Stimulated activated naive CD4-positive, alpha-beta T cell treated with Interleukin-2 at 50 U/mL for 16 hours (primary cell): ENCODE data around the gene CTNNAL1.
"Not testable (repeated sequence)": the region's sequence is repeated elsewhere in the genome, so short reads cannot be mapped to it uniquely, and the experiment has no call there.

ENCODE experiments used
- DNase-seq: peaks from one replicate; lab custom pipeline; 2025; lab: John Stamatoyannopoulos, UW

CTNNAL1 gene

DNA sequence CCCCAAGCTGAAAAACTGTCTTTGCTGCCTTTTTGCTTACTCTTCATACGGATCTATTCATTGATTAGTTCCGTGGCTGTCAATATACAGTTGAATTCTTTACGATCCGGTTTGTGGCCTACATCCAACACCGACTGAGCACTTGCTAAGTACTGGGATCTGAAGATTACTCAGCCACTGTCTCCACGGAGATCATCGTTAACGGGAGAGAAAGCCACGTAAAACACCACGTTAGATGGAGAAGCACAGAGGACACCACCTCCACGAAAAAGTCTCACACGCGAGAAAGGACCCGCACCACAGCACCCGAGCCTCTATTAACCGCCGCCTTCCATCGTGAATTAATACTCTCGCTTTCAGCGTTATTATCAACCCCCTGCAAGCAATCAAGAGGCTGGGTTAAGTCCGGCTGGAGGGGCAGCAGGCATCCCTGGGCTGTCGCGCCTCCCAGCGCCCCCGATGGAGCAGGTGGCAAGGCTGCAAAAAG lies 80.0 kb downstream of the CTNNAL1 start:
- no peak for DNase-seq

DNA sequence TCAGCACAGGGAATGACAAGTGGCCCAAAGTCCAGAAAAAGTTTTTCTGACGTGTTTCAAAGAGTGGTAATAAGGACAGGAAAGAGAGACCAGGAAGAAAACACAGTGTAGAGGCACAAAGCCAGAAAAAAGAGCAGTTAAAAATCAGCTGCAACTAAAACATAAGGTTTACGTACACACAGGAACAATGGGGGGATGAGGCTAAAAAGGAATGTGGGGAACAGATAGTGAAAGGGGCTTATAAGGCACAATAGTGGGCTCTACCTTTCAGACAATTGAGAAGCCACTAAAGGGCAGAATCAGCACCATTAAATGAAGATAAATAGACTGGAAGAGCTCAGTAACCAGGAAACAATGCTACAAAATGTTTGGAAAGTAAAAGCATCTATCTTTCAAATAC lies 84.9 kb downstream of the CTNNAL1 start:
- DNase-seq, result no peak

DNA sequence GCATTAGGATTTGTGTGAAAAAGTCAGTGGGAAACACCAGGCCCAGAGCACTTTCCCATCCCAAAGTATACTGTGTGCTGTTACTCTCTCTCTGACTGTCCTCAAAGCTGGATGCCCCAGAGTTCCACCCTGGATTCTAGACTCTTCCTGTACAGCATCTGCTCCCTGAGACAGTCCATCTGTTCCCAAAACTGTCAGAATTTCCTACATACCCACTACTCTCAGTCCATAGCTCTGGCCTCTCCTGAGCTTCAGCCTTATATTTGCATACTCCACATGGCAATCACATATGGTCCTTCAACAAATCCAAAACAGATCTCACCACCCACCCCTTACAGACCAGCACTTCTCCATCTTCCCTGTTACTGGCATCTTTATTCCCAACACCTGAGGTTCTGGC lies 88.8 kb downstream of the CTNNAL1 start:
- no peak for DNase-seq

DNA sequence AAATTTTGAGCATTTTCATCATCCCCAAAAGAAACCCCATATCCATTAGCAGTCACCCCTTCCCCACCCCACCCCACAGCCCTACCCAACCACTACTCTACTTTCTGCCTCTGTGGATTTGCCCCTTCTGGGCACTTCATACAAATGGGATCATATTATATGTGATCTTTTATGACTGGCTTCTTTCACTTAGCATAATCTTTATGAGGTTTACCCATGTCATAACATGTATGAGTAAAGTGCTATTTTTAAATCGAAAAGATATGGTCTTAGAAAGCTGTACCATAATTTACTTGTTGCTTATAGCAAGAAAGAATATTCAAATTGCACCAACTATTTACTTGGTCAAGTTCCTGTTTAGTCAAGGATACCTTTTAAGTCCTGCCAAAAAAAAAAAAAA lies 92.1 kb downstream of the CTNNAL1 start:
- no peak for DNase-seq

DNA sequence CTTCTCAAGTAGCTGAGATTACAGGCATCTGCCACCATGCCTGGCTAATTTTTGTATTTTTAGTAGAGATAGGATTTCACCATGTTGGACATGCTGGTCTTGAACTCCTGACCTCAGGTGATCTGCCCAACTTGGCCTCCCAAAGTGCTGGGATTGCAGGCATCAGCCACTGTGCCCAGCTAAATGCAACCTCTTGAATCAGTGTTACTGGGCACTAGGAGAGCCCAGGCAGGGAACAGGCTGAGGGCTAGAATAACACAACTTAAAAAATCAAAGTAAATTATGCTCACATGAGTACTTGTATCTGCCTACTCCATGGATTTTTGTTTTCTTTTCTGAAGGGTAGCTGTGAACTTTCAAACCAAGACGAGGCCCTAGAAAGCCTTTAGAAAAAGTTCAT lies 92.9 kb downstream of the CTNNAL1 start:
- DNase-seq, result not testable (repeated sequence)

DNA sequence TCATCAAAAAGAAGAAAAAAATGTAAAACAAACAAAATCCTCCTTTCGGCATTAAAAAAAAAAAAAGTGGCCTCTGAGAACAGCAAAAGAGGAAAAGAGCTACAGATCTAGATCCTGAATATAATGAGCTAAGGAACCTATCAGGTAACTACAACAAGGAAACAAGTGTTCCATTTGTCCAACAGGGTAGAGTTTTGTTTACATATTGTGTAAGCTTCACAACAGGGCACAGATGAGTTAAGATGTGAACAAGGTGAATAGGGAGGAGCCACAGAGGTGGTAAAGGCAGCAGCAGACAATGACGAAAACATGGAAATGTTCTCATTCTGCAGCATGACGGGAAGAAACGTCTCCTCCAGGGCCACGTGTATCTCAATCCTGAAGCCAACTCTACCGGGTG lies 93.8 kb downstream of the CTNNAL1 start:
- no peak for DNase-seq

DNA sequence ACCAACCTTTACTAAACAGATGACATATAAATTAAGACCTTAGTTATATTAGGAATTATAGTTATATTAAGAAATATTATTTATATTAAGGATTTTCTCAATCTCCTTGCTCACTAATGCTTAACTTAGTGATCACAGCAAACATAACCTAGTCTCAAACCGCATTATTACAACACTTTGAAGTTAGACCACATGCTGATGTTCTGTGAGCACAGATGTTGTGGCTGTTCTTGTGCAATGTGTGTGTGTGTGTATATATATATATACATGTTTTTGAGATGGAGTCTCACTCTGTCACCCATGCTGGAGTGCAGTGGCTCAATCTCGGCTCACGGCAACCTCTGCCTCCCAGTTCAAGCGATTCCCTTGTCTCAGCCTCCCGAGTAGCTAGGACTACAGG lies 99.9 kb downstream of the CTNNAL1 start:
- DNase-seq, result no peak

DNA sequence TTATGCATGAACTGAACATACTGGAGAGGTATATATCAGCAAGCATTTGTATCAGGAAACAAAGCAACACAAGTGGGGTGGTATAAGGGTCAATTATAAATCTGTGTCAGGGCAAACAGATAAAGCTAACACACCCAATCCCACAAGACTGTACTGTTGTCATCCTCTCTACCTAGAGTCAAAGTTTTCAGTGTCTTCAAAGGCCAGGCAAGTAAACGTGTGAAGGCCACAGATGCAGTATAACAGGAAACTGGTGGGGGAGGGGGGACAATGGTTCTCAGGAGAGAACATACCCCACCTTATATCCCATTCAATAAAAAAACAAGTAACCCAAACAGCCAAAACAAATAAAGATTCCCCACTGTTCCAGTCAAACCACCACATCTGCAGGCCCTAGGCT lies 101.5 kb downstream of the CTNNAL1 start:
- no peak for DNase-seq

DNA sequence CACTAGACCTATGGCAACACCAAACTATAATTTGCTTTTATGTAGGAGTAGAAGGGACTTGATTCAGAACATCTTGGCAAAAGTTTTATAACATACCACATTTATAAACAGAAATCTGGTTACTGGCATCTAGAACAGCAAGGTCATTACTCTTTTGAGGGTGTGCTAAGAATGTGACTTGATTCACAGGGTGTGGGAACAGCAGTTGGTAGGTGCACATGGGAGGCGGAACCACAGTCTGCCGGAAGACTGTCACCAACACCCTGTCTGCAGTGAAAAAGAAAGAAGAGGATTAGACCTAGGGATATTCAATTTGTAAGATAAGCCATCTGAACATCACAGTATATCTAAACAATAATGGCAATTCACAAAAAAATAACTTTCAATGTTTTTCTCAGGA lies 102.4 kb downstream of the CTNNAL1 start:
- no peak for DNase-seq

DNA sequence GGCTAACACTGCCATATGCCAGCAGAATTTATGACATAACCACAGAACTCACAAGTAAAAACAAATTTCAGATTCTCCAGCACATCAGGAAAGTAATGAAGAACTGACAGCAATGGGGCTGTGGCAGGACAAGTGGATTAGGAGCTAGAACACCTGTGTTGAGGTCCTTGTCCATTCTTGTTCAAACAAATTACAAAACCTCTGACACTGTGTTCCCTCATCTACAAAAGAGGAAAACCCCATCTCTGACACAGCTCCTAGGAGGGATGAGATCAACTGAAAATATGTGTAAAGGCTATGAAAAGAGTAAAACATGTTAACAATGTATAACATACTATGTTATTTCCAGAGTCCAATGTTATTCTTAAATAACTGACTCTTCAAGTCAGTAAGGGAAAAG lies 102.9 kb downstream of the CTNNAL1 start:
- DNase-seq, result no peak

DNA sequence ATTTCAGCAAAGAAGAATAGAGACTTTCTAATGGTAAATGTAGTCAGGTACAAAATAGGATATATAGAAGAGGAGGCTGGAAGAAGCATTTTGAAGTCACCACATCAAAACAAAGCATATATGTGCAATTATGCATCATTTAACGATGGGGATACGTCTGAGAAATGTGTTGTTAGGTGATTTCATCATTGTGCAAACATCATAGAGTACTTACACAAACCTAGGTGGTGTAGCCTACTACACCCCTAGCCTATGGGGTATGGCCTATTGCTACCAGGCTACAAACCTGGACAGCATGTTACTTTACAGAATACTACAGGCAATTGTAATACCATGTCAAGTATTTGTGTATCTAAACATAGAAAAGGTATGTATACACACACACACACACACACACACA lies 107.8 kb downstream of the CTNNAL1 start:
- no peak for DNase-seq

DNA sequence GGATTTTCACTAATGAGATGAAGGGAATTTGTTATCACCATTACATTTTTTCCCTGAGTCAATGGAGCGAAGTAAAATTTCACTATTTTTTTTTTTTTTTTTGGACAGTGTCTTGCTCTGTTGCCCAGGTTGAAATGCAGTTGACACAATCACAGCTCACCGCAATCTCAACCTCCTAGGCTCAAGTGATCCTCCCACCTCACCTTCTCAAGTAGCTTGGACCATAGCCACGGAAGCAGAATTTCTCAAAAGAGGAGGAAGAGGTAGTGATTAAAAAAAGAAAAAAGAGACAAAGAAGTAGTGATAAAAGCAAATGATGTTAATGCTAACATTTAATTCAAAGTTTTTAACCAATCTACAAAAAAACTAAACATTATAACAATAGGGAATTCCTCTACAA lies 109.1 kb downstream of the CTNNAL1 start:
- no peak for DNase-seq

DNA sequence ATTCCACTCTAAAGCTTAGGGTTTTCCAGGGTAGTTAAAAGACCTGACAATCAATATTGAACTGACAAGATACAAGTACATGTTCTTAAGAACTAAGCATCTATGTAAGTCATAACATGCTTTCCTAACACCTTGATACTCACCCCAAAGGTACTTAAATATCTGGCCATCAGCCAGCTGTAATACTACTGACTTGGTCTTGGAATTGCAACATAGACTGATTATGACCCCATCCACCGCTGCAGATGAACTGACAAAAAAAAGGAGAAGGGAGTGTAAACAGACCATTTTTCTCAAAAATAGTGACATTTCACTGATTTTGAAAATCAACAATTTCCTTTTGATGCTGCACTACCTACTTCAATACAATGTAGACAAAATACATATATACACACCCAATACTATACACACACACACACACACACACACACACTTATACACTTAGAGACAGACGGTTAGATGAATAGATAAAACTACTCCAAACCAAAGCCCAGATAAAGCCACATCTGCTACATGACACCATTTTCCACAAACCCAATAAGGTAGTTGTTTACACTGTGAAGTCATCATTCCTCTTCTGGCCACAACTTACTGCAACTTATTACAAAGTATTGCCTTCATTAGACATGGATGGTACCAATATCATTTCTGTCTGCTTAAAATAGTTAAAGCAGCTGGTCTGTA lies 109.7 kb downstream of the CTNNAL1 start:
- no peak for DNase-seq

DNA sequence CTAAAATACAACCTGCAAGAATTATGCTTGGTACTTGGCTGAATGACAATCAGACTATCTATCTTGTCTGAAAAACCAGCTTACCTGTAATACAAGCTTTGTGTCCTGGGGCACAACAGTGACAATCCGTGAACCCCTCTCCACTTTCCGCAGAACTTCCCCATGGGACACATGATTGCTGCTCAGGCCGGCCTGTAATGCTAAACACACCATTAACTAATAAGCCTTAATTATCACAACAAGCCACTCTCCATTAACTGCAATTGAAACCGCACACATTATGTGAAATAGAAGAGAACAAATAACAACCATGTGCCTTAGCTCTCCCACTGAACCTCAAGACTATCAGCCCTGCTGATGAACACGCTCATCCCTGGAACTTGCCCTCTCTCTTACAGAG lies 113.1 kb downstream of the CTNNAL1 start:
- no peak for DNase-seq

DNA sequence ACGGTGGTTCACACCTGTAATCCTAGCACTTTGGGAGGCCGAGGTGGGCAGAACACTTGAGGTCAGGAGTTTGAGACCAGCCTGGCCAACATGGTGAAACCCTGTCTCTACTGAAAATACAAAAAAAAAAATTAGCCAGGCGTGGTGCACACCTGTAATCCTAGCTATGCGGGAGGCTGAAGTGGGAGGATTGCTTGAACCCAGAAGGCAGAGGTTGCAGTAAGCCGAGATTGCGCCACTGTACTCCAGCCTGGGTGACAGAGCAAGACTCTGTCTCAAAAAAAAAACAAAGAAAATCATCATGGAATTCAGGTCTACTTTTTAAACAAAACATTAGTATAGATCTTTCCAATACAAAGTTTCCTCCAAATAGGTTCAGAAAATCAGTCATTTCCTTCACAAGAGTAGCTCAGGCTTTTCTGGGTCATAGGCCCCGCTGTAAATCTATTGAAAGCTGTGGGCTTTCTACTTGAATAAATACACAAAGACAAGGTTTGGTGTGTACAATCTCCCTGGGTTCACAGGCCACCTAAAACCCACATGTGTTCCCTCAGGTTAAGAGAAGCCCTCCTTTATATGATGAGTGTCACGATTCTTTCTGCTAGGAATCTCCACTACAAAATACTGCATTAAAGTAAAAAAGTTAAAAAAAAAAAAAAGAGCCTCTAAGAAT lies 114.1 kb downstream of the CTNNAL1 start:
- not testable (repeated sequence) for DNase-seq

DNA sequence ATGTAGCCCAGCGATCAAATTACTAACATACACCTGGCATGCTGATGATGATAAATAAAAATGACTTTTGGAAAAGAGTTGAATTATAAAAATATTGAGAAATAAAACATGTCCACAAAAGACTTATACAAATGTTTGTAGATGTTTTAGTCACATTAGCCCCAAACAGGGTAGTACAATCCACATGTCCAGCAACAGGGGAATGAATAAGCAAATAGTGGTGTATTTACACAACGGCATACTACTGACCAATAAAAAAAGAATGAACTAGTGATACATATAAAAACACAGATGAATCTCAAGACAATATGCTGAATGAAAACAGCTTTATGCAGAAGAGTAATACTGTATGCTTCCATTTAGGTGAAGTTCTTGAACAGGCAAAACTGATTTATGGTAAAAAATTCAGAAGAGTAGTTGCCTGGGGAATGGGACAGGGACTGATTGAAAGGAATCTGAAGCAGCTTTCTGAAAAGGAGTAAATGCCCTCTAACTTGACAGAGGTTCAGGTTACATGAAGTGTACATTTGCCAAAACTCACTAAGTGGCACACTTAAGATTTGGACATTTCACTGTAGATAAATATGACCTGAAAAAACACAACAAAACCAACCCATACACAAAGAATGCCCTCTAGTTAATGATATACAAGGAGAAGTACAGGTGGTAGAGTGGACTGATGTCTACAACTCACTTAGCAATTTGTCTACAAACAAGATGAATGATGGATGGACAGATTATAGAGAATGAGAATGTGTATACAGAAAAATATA lies 115.8 kb downstream of the CTNNAL1 start:
- no peak for DNase-seq

DNA sequence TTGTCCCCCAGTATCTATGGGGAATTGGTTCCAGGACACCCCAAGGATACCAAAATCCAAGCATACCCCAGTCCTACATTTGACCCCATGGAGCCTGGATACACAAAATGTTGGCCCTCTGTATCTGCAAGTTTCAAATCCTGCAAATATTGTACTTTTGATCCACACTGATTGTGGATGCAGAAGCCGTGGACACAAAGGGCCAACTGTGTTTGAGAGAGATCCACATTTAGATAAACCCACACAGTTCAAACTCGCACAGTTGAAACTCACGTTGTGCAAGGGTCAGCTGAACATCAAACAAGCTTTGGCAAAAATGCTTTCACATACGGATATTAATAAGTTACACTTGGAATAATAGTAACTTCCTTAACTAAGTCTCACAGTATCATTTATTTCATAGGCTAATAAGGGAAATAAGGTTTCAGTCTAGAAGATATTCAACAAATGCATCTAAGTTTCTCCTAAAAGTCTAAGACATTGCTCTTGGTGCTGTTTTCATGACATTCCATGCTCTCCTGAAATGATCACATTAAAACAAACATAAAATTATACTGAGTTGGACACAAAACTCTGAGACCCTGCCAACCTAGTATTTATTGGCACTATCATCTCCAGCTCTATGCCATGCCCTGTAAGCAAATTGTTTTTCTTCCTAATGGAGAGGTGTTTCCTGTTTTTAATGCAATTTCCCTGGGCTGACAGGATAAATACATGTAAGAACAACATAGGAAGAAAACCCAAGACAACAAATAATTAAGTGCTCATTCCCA lies 118.9 kb downstream of the CTNNAL1 start:
- DNase-seq, result no peak
